HEK293 (cell line): ENCODE results near the gene TMEM121.
"Not testable (repeated sequence)": the region's sequence is repeated elsewhere in the genome, so short reads cannot be mapped to it uniquely, and the experiment has no call there.

ENCODE experiments used
- CTCF ChIA-PET: fragments of 350-600 bp; formaldehyde crosslinking; extraction: SDS; loops from one replicate; lab custom pipeline; 2021; ENCODE audit warnings: antibody characterized with exemption; lab: Yijun Ruan, JAX
- POLR2A ChIA-PET: fragments of 300-600 bp; formaldehyde crosslinking; extraction: SDS; loops from one replicate; lab custom pipeline; 2020; ENCODE audit warnings: antibody characterized with exemption, inconsistent platforms; lab: Yijun Ruan, JAX
- H3K27ac ChIP-seq: fragments of 200-500 bp; sonication (Bioruptor generic); 2 replicates; pipeline ENCODE4 v1.5.1; 2014; ENCODE audit warnings: low read depth, low read length, control low read depth, inconsistent platforms; ENCODE audit errors: extremely low read depth
- H3K36me3 ChIP-seq, 2 experiments: fragments of 200-500 bp in 1 of 2; sonication (Bioruptor generic) in 1 of 2; 1 replicate in 1 of 2; 2 replicates in 1 of 2; pipeline ENCODE4 v1.5.1; 2014 to 2017; ENCODE audit warnings: inconsistent platforms in 2 of 2, low read length in 2 of 2; ENCODE audit not compliant: control insufficient read depth in 2 of 2, insufficient read depth in 1 of 2
- H3K4me1 ChIP-seq: fragments of 200-500 bp; sonication (Bioruptor generic); 2 replicates; pipeline ENCODE4 v1.5.1; 2014; ENCODE audit warnings: mild to moderate bottlenecking, low read length, inconsistent platforms; ENCODE audit not compliant: control insufficient read depth, insufficient read depth
- H3K4me3 ChIP-seq: 2 replicates; pipeline ENCODE4 v1.5.1; 2011; ENCODE audit warnings: low read depth, mild to moderate bottlenecking, control low read depth, low read length, moderate library complexity
- H3K9me3 ChIP-seq: fragments of 200-500 bp; sonication (Bioruptor generic); 2 replicates; pipeline ENCODE4 v1.5.1; 2014; ENCODE audit warnings: low read depth, low read length, inconsistent platforms; ENCODE audit not compliant: control insufficient read depth, insufficient read depth
- GLIS2 ChIP-seq: fragments of 450-650 bp; formaldehyde crosslinking; IDR thresholded peaks from 2 replicates; pipeline ENCODE4 v1.5.1; 2016; ENCODE audit warnings: missing biosample characterization, missing genetic modification characterization
- ZBTB17 ChIP-seq: fragments of 450-650 bp; formaldehyde crosslinking; IDR thresholded peaks from 2 replicates; pipeline ENCODE4 v1.5.1; 2016; ENCODE audit warnings: missing biosample characterization, missing genetic modification characterization
- ZFP69B ChIP-seq: fragments of 450-650 bp; formaldehyde crosslinking; IDR thresholded peaks from 2 replicates; pipeline ENCODE4 v1.5.1; 2016; ENCODE audit warnings: missing biosample characterization, missing genetic modification characterization
- ZNF10 ChIP-seq: fragments of 450-650 bp; formaldehyde crosslinking; IDR thresholded peaks from 2 replicates; pipeline ENCODE4 v1.5.1; 2017; ENCODE audit warnings: missing biosample characterization, missing genetic modification characterization
- ZNF121 ChIP-seq: fragments of 450-650 bp; formaldehyde crosslinking; IDR thresholded peaks from 2 replicates; pipeline ENCODE4 v1.5.1; 2016; ENCODE audit warnings: missing biosample characterization, missing genetic modification characterization
- ZNF133 ChIP-seq: fragments of 450-650 bp; formaldehyde crosslinking; IDR thresholded peaks from 2 replicates; pipeline ENCODE4 v1.5.1; 2016; ENCODE audit warnings: missing biosample characterization, missing genetic modification characterization
- ZNF146 ChIP-seq: fragments of 450-650 bp; formaldehyde crosslinking; IDR thresholded peaks from 2 replicates; pipeline ENCODE4 v1.5.1; 2016; ENCODE audit warnings: missing biosample characterization, missing genetic modification characterization
- ZNF2 ChIP-seq: fragments of 450-650 bp; formaldehyde crosslinking; IDR thresholded peaks from 2 replicates; pipeline ENCODE4 v1.5.1; 2016; ENCODE audit warnings: missing biosample characterization, missing genetic modification characterization
- ZNF202 ChIP-seq: fragments of 450-650 bp; formaldehyde crosslinking; IDR thresholded peaks from 2 replicates; pipeline ENCODE4 v1.5.1; 2016; ENCODE audit warnings: missing biosample characterization, missing genetic modification characterization, borderline replicate concordance
- ZNF221 ChIP-seq: fragments of 450-650 bp; formaldehyde crosslinking; IDR thresholded peaks from 2 replicates; pipeline ENCODE4 v1.5.1; 2017; ENCODE audit warnings: missing biosample characterization, missing genetic modification characterization, borderline replicate concordance
- ZNF266 ChIP-seq: fragments of 450-650 bp; formaldehyde crosslinking; IDR thresholded peaks from 2 replicates; pipeline ENCODE4 v1.5.1; 2016; ENCODE audit warnings: missing biosample characterization, missing genetic modification characterization, low read depth
- ZNF366 ChIP-seq: fragments of 450-650 bp; formaldehyde crosslinking; conservative IDR thresholded peaks from 2 replicates; pipeline ENCODE4 v1.5.1; 2016; ENCODE audit warnings: missing biosample characterization, missing genetic modification characterization
- ZNF48 ChIP-seq: fragments of 450-650 bp; formaldehyde crosslinking; IDR thresholded peaks from 2 replicates; pipeline ENCODE4 v1.5.1; 2016; ENCODE audit warnings: missing biosample characterization, missing genetic modification characterization
- ZNF560 ChIP-seq: fragments of 450-650 bp; formaldehyde crosslinking; IDR thresholded peaks from 2 replicates; pipeline ENCODE4 v1.5.1; 2017; ENCODE audit warnings: missing biosample characterization, missing genetic modification characterization, borderline replicate concordance
- ZNF596 ChIP-seq: fragments of 450-650 bp; IDR thresholded peaks from 2 replicates; pipeline ENCODE4 v1.5.0; 2018; ENCODE audit warnings: missing biosample characterization, mild to moderate bottlenecking, missing genetic modification characterization, moderate library complexity
- ZNF776 ChIP-seq: fragments of 450-650 bp; formaldehyde crosslinking; IDR thresholded peaks from 2 replicates; pipeline ENCODE4 v1.5.0; 2017; ENCODE audit warnings: missing biosample characterization, missing genetic modification characterization, borderline replicate concordance
- ZSCAN16 ChIP-seq: fragments of 450-650 bp; formaldehyde crosslinking; IDR thresholded peaks from 2 replicates; pipeline ENCODE4 v1.5.1; 2016; ENCODE audit warnings: missing biosample characterization, missing genetic modification characterization
- TF ChIP-seq, protein P1 (sequence below): fragments of 450-650 bp; formaldehyde crosslinking; IDR thresholded peaks from 2 replicates; pipeline ENCODE4 v1.5.1; 2016; ENCODE audit warnings: missing biosample characterization, missing genetic modification characterization
- TF ChIP-seq, protein P2 (sequence below): fragments of 450-650 bp; formaldehyde crosslinking; IDR thresholded peaks from 2 replicates; pipeline ENCODE4 v1.5.1; 2016; ENCODE audit warnings: missing biosample characterization, missing genetic modification characterization, borderline replicate concordance
- TF ChIP-seq, protein P3 (sequence below): fragments of 450-650 bp; formaldehyde crosslinking; IDR thresholded peaks from 2 replicates; pipeline ENCODE4 v1.5.1; 2017; ENCODE audit warnings: missing biosample characterization, missing genetic modification characterization

TMEM121 gene

DNA sequence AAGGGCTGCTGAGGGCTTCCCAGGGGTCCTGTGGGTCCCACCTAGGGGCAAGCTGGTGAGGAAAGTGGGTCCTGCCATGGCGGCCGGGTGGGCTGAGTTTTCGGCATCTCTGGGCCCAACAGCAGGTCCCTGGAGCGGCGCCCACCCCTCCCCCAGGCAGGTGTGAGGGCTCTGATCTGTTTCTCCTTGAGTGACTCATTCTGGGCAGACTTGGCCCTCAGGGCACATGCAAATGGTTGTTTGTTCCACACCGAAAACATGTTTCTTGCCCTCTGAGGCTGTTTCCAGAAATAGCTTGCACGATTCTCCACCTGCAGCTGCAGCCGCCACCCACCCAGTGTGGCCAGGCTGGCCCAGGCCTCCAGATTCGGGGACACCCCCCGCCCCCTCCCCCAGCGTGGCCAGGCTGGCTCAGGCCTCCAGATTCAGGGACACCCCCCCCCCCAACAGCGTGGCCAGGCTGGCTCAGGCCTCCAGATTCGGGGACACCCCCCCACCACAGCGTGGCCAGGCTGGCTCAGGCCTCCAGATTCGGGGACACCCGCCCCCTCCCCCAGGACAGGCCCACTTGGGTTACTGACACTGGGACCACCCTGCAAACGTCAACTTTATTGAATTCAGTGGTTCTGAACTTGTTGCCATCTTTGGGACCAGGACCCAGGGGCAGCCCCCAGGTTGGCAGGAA lies 48.8 kb downstream of the TMEM121 start:
- H3K36me3 ChIP-seq, POLR2A ChIA-PET, H3K9me3 ChIP-seq, H3K27ac ChIP-seq, CTCF ChIA-PET, H3K4me3 ChIP-seq, H3K4me1 ChIP-seq: not testable (repeated sequence)

DNA sequence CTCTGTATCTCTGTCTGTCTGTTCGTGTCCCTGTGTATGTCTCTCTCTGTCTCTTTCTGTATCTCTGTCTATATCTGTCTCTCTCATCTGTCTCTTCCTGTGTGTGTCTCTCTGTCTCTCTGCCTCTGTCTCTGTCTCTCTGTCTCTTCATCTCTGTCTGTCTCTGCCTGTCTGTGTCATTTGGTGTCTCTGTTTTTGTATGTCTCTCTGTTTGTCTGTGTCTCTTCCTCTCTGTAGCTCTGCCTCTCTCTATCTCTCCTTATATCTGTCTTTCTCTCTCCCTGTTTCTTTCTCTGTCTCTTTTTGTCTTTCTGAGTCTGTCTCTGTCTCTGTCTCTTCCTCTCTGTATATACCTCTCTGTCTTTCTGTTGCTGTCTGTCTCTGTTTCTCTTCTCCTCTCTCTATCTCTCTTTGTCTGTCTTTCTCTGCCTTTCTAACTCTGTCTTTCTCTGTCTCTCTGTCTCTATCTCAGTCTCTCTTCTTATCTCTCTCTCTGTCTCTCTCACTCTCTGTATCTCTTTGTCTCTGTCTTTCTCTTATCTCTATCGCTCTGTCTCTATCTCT lies 50.2 kb downstream of the TMEM121 start:
- no peaks in the 10 kb centered on the region for H3K4me1 ChIP-seq
- H3K36me3 ChIP-seq: no peaks in the 10 kb centered on the region
- TF ChIP-seq ZNF221 (tag by site-specific recombination) (no peak), ZNF366 (peak; percentile 52), ZNF560 (0 out of 2 replicates have a peak, but pooled peaks have one; percentile 6), ZNF596 (tag by site-specific recombination) (0 out of 2 replicates have a peak, but pooled peaks have one; percentile 2)
- TF ChIP-seq, all 188 proteins: peak for 3
- ChIA-PET CTCF (no interaction called here), POLR2A (no interaction called here)
- H3K4me3 ChIP-seq: no peak overlapping the region
- no peaks in the 10 kb centered on the region for H3K9me3 ChIP-seq
- H3K27ac ChIP-seq: no peak overlapping the region

DNA sequence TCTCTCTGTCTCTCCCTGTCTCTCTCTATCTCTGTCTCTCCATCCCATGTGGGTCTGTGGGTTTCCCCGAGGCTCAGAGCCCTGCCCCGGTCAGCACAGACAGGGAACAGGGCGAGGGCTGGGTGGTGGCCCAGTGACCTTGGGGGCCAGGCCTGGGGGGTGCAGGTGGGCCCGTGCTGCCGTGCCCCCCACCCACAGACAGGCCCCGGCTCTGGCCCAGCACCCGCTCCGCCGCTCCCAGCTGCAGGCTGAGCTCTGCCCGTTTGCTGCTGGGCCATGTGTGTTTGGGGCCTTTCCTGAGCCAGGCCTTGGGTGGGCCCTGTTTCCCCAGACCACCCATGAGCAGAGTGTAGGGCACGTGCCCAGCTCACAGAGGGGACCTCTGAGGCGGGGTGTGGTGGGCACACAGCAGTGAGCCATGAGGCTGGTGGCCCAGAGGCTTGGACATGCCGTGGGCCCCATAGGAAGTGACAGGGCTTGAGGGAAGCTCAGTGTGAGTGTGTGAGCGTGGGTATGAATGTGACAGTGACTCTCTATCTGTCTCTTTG lies 51.0 kb downstream of the TMEM121 start:
- TF ChIP-seq ZFP69B (tag by site-specific recombination) (peak; percentile 72; the same call in 1 of the 2 replicates), ZNF133 (tag by site-specific recombination) (no peak), GLIS2 (tag by site-specific recombination) (peak; percentile 43; the same call in 1 of the 2 replicates), ZNF596 (tag by site-specific recombination) (0 out of 2 replicates have a peak, but pooled peaks have one; percentile 19), ZBTB17 (tag by site-specific recombination) (no peak)
- no peaks in the 10 kb centered on the region for H3K36me3 ChIP-seq
- H3K4me1 ChIP-seq: no peaks in the 10 kb centered on the region
- ChIA-PET CTCF (no interaction called here), POLR2A (no interaction called here)
- H3K27ac ChIP-seq: no peak overlapping the region
- no peaks in the 10 kb centered on the region for H3K9me3 ChIP-seq
- no peak overlapping the region for H3K4me3 ChIP-seq

DNA sequence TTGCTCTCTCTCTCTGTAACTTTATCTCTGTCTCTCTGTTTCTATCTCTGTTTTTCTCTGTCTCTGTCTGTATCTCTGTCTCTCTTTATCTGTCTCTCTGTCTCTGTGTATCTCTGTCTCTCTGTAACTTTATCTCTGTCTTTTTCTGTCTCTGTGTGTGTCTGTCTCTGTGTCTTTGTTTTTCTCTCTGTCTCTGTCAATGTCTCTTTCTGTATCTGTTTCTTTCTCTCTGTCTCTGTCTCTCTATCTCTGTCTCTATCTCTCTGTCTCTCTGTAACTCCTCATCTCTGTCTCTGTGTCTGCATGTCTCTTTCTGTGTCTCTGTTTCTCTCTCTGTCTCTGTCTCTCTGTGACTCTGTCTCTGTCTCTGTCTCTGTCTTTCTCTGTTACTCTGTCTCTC lies 51.7 kb downstream of the TMEM121 start:
- CTCF ChIA-PET: no interaction called here
- H3K4me1 ChIP-seq: no peaks in the 10 kb centered on the region
- no peak for TF ChIP-seq ZSCAN16
- TF ChIP-seq, protein P1, sequence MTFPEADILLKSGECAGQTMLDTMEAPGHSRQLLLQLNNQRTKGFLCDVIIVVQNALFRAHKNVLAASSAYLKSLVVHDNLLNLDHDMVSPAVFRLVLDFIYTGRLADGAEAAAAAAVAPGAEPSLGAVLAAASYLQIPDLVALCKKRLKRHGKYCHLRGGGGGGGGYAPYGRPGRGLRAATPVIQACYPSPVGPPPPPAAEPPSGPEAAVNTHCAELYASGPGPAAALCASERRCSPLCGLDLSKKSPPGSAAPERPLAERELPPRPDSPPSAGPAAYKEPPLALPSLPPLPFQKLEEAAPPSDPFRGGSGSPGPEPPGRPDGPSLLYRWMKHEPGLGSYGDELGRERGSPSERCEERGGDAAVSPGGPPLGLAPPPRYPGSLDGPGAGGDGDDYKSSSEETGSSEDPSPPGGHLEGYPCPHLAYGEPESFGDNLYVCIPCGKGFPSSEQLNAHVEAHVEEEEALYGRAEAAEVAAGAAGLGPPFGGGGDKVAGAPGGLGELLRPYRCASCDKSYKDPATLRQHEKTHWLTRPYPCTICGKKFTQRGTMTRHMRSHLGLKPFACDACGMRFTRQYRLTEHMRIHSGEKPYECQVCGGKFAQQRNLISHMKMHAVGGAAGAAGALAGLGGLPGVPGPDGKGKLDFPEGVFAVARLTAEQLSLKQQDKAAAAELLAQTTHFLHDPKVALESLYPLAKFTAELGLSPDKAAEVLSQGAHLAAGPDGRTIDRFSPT (tag by site-specific recombination): no peak
- TF ChIP-seq, protein P2, sequence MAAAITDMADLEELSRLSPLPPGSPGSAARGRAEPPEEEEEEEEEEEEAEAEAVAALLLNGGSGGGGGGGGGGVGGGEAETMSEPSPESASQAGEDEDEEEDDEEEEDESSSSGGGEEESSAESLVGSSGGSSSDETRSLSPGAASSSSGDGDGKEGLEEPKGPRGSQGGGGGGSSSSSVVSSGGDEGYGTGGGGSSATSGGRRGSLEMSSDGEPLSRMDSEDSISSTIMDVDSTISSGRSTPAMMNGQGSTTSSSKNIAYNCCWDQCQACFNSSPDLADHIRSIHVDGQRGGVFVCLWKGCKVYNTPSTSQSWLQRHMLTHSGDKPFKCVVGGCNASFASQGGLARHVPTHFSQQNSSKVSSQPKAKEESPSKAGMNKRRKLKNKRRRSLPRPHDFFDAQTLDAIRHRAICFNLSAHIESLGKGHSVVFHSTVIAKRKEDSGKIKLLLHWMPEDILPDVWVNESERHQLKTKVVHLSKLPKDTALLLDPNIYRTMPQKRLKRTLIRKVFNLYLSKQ: no peak
- no peak for TF ChIP-seq ZNF10
- TF ChIP-seq ZNF266 (tag by site-specific recombination): no peak
- TF ChIP-seq, protein P3, sequence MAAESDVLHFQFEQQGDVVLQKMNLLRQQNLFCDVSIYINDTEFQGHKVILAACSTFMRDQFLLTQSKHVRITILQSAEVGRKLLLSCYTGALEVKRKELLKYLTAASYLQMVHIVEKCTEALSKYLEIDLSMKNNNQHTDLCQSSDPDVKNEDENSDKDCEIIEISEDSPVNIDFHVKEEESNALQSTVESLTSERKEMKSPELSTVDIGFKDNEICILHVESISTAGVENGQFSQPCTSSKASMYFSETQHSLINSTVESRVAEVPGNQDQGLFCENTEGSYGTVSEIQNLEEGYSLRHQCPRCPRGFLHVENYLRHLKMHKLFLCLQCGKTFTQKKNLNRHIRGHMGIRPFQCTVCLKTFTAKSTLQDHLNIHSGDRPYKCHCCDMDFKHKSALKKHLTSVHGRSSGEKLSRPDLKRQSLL (tag by site-specific recombination): no peak
- TF ChIP-seq ZNF146 (tag by site-specific recombination): peak; percentile 2; the same call in 1 of the 2 replicates
- no peak for TF ChIP-seq ZNF2 (tag by site-specific recombination)
- peak; percentile 55; the same call in 1 of the 2 replicates for TF ChIP-seq ZNF202 (tag by site-specific recombination)
- TF ChIP-seq ZNF48 (tag by site-specific recombination): peak; percentile 84; the same call in 1 of the 2 replicates
- no peak for TF ChIP-seq ZNF121 (tag by site-specific recombination)
- TF ChIP-seq ZNF776 (tag by site-specific recombination): 0 out of 2 replicates have a peak, but pooled peaks have one; percentile 3

More for the DNA sequence above, 51.7 kb downstream of the TMEM121 start:
- Histone ChIP-seq H3K9me3 (no peaks in the 10 kb centered on the region), H3K36me3 (no peaks in the 10 kb centered on the region), H3K27ac (no peak overlapping the region), H3K4me3 (no peak overlapping the region)
- POLR2A ChIA-PET: no interaction called here
